ENCODE measurements around the gene KBTBD4. TPM values are rescaled to one million over a fixed set of nuclear protein-coding genes. Genes with fewer than 3 reads are reported as not detected.
"Not testable (repeated sequence)": the region's sequence is repeated elsewhere in the genome, so short reads cannot be mapped to it uniquely, and the experiment has no call there.

Gene KBTBD4
- total and polyA plus RNA-seq, 2 of the 13 experiments (the other 11 are each of a cell fraction or from before 2014, with no cell fraction given) = 8.5 to 12.8 TPM

DNA sequence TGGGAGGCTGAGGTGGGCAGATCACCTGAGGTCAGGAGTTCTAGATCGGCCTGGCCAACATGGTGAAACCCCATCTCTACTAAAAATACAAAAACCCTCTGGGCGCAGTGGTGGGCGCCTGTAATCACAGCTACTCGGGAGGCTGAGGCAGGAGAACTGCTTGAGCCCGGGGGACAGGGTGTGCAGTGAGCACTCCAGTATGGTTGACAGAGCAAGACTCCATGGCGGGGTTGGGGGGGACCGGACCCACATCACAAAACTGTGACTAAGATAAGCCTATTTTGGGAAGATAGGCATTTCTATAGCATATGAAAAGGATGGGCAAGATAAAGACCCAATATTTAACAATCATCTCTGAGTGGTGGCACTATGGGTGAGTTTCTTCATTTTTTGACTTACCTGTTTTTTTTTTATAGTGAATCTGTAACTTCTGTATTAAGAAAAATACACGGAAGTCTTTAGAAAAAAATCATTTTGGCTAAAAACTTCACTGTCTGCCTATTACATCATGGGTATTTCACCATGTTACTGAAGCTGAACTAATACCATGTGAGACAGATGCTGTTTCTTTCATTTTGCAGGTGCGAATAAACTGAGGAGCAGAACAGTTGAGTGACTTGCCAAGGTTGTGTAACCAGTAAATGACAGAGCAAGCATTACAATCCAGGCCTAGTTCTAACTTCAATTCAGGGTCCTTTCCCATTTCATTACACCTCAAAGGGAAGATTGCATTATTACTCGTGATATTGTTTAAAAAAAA, 28.3 kb downstream of the KBTBD4 start:
- Histone ChIP-seq H3K9me3 (ENCODE audit: low read length) (no peaks in the 10 kb centered on the region), H3K9ac (ENCODE audit: insufficient read depth, low read depth, low read length) (no peak overlapping the region), H3K4me3 (replicated peaks in 1 of 3; ENCODE audit: insufficient read depth in 1 of 3, low read depth in 2 of 3, low read length in 3 of 3) (peak overlapping the region in 1 of 3 experiments; percentile 69; a peak in 3 of 6 replicates), H3K27me3 (ENCODE audit: control insufficient read depth in 1 of 2, insufficient read depth in 2 of 2, low read length in 2 of 2) (no peaks in the 10 kb centered on the region), H4K20me1 (ENCODE audit: insufficient read depth, low read length) (peaks cover 45% of the 10 kb centered on the region), H3K4me2 (ENCODE audit: low read depth, low read length) (peak overlapping the region; percentile 81), H3K27ac (ENCODE audit: extremely low read length, insufficient read depth, low read length) (peak overlapping the region; percentile 20), H3K36me3 (replicated peaks in 1 of 2; ENCODE audit: control insufficient read depth in 1 of 2, insufficient read depth in 2 of 2, low read length in 2 of 2) (peaks cover 0 to 6% of the 10 kb centered on the region in 2 experiments; a peak in 2 of 5 replicates), H3K4me1 (ENCODE audit: insufficient read depth, low read length) (peaks cover 40% of the 10 kb centered on the region), H2AFZ (ENCODE audit: low read length) (no peak overlapping the region), H3K79me2 (ENCODE audit: insufficient read depth, low read length) (peaks cover 66% of the 10 kb centered on the region)
- ChIA-PET POLR2A (interaction anchor here (1.4 kb wide), 1 partner anchor 13 kb away, joined by 3 read pairs; no protein-coding TSS in a partner anchor), CTCF (ENCODE audit: low intra/inter-chr PET ratio, low total read pairs) (no interaction called here)
- FAIRE-seq = no peak
- in situ Hi-C loops (cut with HindIII; ENCODE audit: extremely low pct_ligation_motif_present, low pct_unique_long_range_greater_than_20kb) = no loop called here
- no TSS peak for BruUV-seq (replicated peaks)
- WGBS (ENCODE audit: low lambda C conversion rate) = 95% methylated on average over 10 of the region's 10 CpGs
- no peak for ATAC-seq
- intact Hi-C loops (cut with micrococcal nuclease; ENCODE audit: unreplicated experiment) = loop anchor here (5.0 kb wide), 1 partner anchor 63 kb away; no protein-coding TSS in a partner anchor
- no peak for TF ChIP-seq ZNF670 (CRISPR knock-in tag; IDR thresholded peaks at IDR 0.05; ENCODE audit: borderline replicate concordance)
- peak; percentile 88 for TF ChIP-seq ZNF12 (CRISPR knock-in tag; IDR thresholded peaks at IDR 0.05)
- TF ChIP-seq GTF3A (CRISPR knock-in tag; conservative IDR thresholded peaks at IDR 0.05) = no peak
- no peak for TF ChIP-seq MTERF4 (CRISPR knock-in tag; IDR thresholded peaks at IDR 0.05)
- TF ChIP-seq, protein P1, sequence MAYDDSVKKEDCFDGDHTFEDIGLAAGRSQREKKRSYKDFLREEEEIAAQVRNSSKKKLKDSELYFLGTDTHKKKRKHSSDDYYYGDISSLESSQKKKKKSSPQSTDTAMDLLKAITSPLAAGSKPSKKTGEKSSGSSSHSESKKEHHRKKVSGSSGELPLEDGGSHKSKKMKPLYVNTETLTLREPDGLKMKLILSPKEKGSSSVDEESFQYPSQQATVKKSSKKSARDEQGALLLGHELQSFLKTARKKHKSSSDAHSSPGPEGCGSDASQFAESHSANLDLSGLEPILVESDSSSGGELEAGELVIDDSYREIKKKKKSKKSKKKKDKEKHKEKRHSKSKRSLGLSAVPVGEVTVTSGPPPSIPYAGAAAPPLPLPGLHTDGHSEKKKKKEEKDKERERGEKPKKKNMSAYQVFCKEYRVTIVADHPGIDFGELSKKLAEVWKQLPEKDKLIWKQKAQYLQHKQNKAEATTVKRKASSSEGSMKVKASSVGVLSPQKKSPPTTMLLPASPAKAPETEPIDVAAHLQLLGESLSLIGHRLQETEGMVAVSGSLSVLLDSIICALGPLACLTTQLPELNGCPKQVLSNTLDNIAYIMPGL (CRISPR knock-in tag; IDR thresholded peaks at IDR 0.05; ENCODE audit: borderline replicate concordance in 1 of 2, low read depth in 1 of 2) = 0 out of 4 replicates have a peak, but pooled peaks of 1 of the 2 experiments have one; percentile 14
- TF ChIP-seq MLLT10 (CRISPR knock-in tag; IDR thresholded peaks at IDR 0.05) = no peak
- TF ChIP-seq, protein P2, sequence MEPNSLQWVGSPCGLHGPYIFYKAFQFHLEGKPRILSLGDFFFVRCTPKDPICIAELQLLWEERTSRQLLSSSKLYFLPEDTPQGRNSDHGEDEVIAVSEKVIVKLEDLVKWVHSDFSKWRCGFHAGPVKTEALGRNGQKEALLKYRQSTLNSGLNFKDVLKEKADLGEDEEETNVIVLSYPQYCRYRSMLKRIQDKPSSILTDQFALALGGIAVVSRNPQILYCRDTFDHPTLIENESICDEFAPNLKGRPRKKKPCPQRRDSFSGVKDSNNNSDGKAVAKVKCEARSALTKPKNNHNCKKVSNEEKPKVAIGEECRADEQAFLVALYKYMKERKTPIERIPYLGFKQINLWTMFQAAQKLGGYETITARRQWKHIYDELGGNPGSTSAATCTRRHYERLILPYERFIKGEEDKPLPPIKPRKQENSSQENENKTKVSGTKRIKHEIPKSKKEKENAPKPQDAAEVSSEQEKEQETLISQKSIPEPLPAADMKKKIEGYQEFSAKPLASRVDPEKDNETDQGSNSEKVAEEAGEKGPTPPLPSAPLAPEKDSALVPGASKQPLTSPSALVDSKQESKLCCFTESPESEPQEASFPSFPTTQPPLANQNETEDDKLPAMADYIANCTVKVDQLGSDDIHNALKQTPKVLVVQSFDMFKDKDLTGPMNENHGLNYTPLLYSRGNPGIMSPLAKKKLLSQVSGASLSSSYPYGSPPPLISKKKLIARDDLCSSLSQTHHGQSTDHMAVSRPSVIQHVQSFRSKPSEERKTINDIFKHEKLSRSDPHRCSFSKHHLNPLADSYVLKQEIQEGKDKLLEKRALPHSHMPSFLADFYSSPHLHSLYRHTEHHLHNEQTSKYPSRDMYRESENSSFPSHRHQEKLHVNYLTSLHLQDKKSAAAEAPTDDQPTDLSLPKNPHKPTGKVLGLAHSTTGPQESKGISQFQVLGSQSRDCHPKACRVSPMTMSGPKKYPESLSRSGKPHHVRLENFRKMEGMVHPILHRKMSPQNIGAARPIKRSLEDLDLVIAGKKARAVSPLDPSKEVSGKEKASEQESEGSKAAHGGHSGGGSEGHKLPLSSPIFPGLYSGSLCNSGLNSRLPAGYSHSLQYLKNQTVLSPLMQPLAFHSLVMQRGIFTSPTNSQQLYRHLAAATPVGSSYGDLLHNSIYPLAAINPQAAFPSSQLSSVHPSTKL (CRISPR knock-in tag; IDR thresholded peaks at IDR 0.05) = no peak
- no peak for DNase-seq (ENCODE audit: low spot score)

- DNase-seq (ENCODE audit: low spot score); H3K9me3 ChIP-seq (ENCODE audit: low read length); H2AFZ ChIP-seq (ENCODE audit: low read length); BruUV-seq (replicated peaks); H3K4me2 ChIP-seq (ENCODE audit: low read depth, low read length); in situ Hi-C loops (cut with HindIII; ENCODE audit: extremely low pct_ligation_motif_present, low pct_unique_long_range_greater_than_20kb); CTCF ChIA-PET (ENCODE audit: low intra/inter-chr PET ratio, low total read pairs); H3K27me3 ChIP-seq (ENCODE audit: control insufficient read depth in 1 of 2, insufficient read depth in 2 of 2, low read length in 2 of 2); H3K36me3 ChIP-seq (replicated peaks in 1 of 2; ENCODE audit: control insufficient read depth in 1 of 2, insufficient read depth in 2 of 2, low read length in 2 of 2); H3K9ac ChIP-seq (ENCODE audit: insufficient read depth, low read depth, low read length); POLR2A ChIA-PET; FAIRE-seq; H3K4me3 ChIP-seq (replicated peaks in 1 of 3; ENCODE audit: insufficient read depth in 1 of 3, low read depth in 2 of 3, low read length in 3 of 3); ATAC-seq; intact Hi-C loops (cut with micrococcal nuclease; ENCODE audit: unreplicated experiment); H3K27ac ChIP-seq (ENCODE audit: extremely low read length, insufficient read depth, low read length): not testable (repeated sequence)
- H3K79me2 ChIP-seq (ENCODE audit: insufficient read depth, low read length) = peaks cover 90% of the 10 kb centered on the region
- WGBS (ENCODE audit: low lambda C conversion rate) = 85% methylated on average over 7 of the region's 7 CpGs
- H3K4me1 ChIP-seq (ENCODE audit: insufficient read depth, low read length) = peaks cover 39% of the 10 kb centered on the region
- H4K20me1 ChIP-seq (ENCODE audit: insufficient read depth, low read length) = peaks cover 64% of the 10 kb centered on the region
These were observed 32.5 kb downstream of the KBTBD4 start for GRCh38 chr11:47546274-47546673.
